HEK293 (cell line): ENCODE data around the gene TRDMT1.

Experiments
- CTCF ChIP-seq: fragments of 450-650 bp; formaldehyde crosslinking; IDR thresholded peaks from 2 replicates; pipeline ENCODE4 v1.5.1; 2016; ENCODE audit warnings: missing biosample characterization, missing genetic modification characterization
- ZNF830 ChIP-seq: fragments of 450-650 bp; IDR thresholded peaks from 2 replicates; pipeline ENCODE4 v1.5.0; 2018; ENCODE audit warnings: missing biosample characterization, missing genetic modification characterization, low read depth, mild to moderate bottlenecking, moderate library complexity

DNA sequence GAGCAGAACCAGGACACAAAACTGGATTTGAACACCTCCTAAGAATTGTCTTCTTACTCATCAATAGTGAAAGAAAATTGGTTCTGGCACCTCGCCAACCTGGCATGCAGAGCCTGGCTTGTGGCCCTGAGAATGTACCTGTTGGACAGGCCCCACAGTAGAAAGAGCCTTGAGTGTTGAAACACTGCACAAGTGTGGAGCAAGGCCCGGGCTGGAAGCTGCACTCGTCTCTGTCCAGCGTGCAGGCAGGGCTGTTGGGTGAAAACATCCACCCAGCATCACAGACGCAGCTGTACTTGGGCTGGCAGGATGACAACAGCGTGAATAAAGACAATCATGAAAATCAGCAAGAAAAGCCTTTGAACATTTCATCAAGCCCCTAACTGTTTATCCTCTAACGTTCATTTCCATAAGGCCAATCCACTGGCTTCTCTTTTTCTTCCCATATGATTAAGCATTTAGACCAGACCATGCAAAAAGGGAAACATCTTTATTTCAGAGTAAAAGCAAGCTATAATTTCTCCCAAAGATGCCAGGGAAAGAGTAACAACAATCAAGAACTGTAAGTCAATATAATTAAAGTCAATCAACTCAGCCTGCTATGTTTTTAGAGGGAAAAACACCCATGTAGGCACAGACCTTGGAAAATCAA lies 87.5 kb downstream of the TRDMT1 start:
- no peak for TF ChIP-seq CTCF (tag by site-specific recombination)
- TF ChIP-seq ZNF830 (tag by site-specific recombination): no peak
